MM.1S (cell line): ENCODE measurements around the gene MAPK6.

Experiments
- EZH2 ChIP-seq: fragments of 300-600 bp; sonication (generic); optimal IDR thresholded peaks from 2 replicates; pipeline ENCODE3; 2017; ENCODE audit warnings: low read depth, mild to moderate bottlenecking, antibody characterized with exemption, low read length, mixed read lengths
- TF ChIP-seq, protein P1 (sequence below): fragments of 300-600 bp; sonication (generic); IDR thresholded peaks from 2 replicates; pipeline ENCODE4 v1.5.1; 2016; ENCODE audit warnings: antibody characterized with exemption, low read length, mixed read lengths

- TF ChIP-seq, protein P1, sequence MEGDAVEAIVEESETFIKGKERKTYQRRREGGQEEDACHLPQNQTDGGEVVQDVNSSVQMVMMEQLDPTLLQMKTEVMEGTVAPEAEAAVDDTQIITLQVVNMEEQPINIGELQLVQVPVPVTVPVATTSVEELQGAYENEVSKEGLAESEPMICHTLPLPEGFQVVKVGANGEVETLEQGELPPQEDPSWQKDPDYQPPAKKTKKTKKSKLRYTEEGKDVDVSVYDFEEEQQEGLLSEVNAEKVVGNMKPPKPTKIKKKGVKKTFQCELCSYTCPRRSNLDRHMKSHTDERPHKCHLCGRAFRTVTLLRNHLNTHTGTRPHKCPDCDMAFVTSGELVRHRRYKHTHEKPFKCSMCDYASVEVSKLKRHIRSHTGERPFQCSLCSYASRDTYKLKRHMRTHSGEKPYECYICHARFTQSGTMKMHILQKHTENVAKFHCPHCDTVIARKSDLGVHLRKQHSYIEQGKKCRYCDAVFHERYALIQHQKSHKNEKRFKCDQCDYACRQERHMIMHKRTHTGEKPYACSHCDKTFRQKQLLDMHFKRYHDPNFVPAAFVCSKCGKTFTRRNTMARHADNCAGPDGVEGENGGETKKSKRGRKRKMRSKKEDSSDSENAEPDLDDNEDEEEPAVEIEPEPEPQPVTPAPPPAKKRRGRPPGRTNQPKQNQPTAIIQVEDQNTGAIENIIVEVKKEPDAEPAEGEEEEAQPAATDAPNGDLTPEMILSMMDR, result no peak
- TF ChIP-seq EZH2, result no peak
Measured at GRCh38 chr15:52076889-52077781, 58.1 kb downstream of the MAPK6 start.
